Activated CD8-positive, alpha-beta memory T cell treated with anti-CD3 and anti-CD28 coated beads for 36 hours (primary cell): ENCODE data around the gene SOX10. TPM values are rescaled to one million over a fixed set of nuclear protein-coding genes. Genes with fewer than 3 reads are reported as not detected.
"Not testable (repeated sequence)": the region's sequence is repeated elsewhere in the genome, so short reads cannot be mapped to it uniquely, and the experiment has no call there.

Source experiments
- CTCF ChIA-PET: fragments of 350-600 bp; sonication (Branson Sonifier 250); formaldehyde crosslinking; loops from one replicate; lab custom pipeline; 2021; ENCODE audit warnings: antibody characterized with exemption; lab: Charles Lee
- POLR2A ChIA-PET: fragments of 350-600 bp; sonication (Branson Sonifier 250); formaldehyde crosslinking; loops from one replicate; lab custom pipeline; 2021; ENCODE audit warnings: antibody characterized with exemption; lab: Charles Lee
- total RNA-seq, 2 experiments: library from RNA; stranded (reverse); gene quantifications; one replicate each; pipeline ENCODE4 v1.2.3, GENCODE V29; 2021

Gene SOX10
- total RNA-seq, 2 experiments from 2014 or later: not detected

DNA sequence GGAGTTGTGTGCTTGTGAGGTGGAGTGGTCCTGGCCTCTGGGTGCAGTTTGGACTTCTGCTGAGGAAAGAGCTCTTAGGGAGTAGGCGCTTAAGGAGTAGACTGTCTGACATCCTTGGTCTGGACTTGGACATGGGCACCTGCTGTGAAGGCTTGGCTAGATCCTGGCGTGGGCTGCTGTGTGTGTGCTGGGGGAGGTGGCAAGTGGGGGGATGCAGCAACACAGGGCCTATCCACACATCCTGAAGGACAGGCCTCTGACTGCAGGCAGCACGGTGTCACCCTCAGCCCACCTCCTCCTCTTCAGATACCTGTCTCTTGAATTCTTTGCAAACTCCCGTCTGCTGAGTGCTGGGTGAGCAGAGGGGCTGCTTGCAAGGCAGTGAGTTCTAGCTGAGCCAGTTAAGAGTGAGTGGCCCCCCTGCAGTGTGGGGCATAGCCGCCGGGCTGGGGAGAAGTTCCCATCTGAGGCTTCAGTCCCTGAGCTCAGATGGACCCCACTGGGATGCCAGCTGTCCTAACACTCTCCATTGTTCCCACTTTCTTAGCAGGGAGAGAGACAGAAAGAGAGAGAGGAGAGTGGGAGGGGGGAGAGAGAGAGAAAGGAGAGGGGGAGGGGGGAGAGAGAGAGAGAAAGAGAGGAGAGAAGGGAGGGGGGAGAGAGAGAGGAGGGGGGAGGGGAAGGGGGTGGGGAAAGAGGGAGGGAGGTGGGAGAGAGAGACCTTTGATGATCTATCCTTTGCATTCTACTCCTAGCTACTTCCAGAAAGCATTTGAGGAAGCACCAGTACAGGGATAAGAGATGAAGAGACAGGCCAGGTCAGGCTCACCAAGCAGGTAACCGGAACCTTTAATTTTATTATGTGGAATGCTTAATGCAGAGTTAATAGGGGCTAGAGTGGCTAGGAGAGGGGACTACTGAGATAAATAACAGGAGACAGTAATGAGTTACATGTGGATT is 12.6 kb downstream of the SOX10 start:
- POLR2A ChIA-PET: no interaction called here
- CTCF ChIA-PET: no interaction called here

DNA sequence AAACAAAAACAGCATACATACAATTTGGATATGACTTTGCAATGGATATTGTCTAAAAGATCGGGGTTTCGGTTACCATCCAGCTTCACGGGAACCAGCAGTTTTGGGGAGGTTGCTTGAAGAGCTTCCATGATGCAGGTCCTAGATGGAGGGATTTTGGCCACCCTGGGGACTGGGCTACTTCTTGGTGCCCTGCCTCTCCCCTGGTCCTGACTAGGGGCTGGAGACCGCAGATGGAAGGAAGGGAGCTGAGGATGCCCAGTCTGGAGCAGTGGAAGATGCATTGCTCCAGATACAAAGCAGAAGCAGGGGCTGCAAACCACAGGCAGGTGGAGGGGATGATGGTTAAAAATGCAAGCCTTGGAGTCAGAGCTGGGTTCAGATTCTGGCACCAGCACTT is 13.5 kb downstream of the SOX10 start:
- CTCF ChIA-PET: no interaction called here
- POLR2A ChIA-PET: no interaction called here

DNA sequence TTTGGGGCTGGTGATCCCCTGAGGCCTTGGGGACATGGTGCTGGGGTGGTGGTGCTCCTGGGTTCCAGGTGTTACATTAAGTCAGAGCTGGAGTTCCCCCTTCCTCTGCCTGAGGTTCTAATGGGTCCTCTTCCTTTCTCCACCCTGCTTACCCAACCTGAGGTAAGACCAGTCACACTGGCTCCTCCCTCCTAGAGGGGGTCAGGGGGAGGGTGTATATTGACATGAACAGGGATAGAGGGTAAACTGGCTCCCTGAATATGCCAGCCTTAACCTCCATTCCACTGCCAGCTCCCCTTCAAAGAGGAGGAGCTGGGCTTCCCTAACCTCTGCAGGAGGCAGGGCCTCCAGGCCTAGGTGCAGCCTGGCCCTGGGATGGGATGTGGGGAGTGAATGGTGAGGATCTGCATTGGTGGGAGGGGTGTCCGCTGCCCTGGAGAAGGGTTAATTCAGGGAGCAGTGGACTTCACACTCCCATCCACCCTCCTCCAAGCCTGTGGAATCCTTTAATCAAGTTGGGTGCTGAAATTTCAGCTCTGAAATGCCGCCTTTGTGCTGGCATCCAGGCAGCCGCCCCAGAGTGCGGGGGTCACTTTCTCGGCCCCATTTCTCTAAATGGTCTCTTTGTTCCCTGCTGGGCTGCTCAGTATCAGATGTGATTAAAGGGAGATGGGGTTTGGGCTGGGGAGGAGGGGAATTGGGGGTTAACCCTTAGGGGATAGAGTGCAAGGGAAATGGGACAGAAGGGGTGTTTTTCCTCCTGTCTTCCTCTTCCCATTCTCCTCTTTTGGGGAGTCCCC is 15.7 kb downstream of the SOX10 start:
- ChIA-PET POLR2A (no interaction called here), CTCF (no interaction called here)

DNA sequence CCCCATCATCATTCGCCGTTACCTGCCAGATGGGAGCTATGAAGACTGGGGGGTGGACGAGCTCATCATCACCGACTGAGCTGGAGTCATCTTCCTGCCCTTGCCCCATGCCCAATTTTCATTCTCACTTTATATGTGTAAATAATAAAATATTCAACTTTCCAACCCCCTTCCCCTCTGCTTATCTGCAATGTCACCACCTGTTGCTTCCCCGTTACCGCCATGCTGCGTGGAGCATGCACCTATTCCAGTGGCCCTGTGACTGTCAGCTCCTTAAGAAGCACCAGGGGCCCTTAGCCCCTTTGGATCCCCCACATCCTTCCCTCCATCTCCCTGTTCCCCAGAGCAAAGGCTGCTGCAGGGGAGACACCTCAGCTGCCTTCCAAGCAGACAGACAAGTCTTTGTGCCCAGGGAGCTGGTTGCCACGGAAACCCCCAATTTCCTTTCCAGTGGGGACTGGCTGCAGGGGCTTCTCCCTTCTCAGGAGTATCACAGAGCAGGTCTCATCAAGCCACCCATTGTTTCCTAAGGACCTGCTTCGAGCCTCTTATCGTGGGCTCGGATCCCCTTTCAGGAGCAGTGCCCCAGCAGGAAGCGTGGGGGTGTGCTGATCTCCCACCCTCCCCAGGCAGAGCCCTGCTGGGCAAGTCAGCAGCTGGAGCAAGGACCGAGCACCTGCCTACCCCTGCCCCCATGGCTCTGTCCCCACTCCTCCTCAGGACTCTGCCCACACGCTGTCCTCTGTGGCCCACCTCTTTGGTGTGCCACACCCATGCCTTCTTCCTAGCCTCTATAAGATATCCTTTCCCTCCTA is 16.5 kb downstream of the SOX10 start:
- ChIA-PET POLR2A (no interaction called here), CTCF (no interaction called here)

DNA sequence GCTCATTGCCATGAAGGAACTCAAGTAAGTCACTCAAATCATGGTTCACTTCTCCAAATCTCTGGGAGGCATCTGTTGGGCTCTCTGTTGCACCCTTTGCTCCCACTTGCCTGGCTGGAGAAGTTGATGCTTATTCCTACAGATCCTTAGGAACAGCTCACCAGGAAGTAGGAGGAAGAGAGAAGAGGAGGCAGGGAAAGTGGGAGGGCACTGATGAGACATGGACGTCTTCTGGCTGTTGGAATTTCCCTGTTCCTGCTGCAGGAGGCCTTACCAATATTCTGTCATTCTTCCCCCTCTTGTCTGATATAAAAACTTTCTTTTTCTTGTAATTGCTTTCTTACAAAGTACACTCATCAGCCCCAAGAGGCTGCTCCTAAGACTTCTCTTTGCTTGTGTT is 17.2 kb downstream of the SOX10 start:
- POLR2A ChIA-PET: no interaction called here
- CTCF ChIA-PET: no interaction called here

DNA sequence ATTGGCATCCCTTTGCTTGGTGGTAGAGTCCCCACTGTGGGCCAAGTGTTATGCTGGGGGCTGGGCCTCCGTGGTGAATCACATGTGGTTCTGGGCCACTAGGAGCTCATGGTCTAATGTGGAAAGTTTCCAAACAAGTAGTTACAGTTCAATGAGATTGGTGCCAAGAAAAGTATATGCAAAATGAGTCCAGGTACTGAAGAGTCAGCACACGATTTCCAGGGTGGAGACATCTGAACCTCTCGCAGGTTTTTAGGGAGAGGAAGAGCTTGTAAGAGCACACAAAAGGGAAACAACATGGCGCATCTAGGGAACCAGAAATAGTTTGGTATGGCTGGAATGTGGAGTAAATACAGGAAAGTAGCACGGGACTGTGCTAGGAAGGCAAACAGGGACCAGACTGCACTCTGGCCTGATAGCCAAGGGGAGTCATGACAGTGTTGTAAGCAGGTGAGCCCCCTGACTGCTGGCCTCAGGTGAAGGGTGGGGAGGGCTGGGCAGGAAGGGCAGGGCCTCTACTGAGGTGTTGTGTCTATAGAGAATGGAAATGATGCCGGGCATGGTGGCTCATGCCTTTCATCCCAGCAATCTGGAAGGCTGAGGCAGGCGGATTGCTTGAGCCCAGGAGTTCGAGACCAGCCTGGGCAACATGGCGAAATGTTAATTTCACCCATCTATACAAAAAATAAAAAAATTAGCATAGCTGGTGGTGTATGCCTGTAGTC is 18.3 kb downstream of the SOX10 start:
- CTCF ChIA-PET: interaction anchor here (0.6 to 1.3 kb wide), 8 partner anchors 11 to 149 kb away, joined by 3 to 7 read pairs (median 3); partner anchors contain the start of genes C22orf23, GALR3 and POLR2F
- POLR2A ChIA-PET: no interaction called here

DNA sequence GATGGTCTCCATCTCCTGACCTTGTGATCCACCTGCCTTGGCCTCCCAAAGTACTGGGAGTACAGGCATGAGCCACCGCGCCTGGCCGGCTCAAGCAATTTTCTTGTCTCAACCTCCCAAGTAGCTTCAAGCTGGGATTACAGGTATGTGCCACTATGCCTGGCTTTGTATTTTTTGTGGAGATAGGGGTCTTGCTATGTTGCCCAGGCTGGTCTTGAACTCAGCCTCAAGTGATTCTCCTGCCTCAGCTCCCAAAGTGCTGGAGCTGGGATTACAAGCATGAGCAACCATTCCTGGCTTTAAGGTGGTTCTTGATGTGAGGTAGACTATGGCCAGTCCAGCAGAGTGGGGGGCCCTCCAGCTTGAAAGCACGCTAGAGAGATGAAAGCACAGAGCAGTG is 23.3 kb downstream of the SOX10 start:
- POLR2A ChIA-PET: no interaction called here
- CTCF ChIA-PET: no interaction called here

DNA sequence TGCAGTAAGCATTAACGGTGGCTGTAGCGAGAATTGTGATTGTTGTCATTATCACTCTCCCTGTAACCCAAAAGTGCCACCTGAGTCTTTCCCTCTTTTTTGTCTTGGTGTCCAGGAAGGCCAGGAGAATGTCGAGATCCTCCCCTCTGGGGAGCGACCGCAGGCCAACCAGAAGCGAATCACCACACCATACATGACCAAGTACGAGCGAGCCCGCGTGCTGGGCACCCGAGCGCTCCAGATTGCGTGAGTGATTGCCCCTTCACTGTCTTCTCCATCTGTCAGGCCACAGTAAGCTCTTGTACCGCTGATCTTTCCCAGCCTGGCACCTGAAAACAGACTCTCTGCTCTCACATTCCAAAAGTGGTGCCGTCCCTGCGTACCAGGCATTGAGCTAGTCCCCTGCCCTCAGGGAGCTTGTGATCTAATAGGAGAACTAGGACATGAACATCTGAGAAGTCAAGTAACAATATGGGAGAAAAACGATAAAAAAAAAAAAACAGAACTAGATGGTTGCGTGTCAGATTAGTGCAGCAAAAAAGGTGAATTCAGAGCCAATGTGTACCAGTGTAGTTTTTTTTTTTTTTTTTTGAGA is 25.0 kb downstream of the SOX10 start:
- ChIA-PET CTCF (interaction anchor here (0.5 kb wide), 1 partner anchor 276 kb away, joined by 4 read pairs; no protein-coding TSS in a partner anchor), POLR2A (no interaction called here)

DNA sequence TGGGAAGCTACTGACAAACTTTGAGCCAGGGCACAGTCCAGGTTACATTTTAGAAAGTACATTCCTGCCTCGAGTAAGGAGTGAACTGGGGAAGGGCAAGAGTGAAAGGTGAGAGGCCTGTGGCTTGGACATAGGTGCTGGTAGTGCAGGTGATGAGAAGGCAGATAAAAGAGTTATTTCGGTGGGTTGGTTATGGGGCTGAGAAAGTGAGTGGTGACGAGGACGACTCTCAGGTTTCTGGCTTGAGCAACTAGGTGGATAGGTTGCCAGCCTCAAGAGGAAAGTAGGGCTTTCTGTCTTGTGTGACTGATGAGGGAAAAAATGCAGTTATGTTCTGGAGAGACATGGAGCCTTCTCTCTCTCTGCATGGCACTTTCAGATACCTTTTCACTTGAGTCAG is 27.1 kb downstream of the SOX10 start:
- CTCF ChIA-PET: no interaction called here
- POLR2A ChIA-PET: no interaction called here

DNA sequence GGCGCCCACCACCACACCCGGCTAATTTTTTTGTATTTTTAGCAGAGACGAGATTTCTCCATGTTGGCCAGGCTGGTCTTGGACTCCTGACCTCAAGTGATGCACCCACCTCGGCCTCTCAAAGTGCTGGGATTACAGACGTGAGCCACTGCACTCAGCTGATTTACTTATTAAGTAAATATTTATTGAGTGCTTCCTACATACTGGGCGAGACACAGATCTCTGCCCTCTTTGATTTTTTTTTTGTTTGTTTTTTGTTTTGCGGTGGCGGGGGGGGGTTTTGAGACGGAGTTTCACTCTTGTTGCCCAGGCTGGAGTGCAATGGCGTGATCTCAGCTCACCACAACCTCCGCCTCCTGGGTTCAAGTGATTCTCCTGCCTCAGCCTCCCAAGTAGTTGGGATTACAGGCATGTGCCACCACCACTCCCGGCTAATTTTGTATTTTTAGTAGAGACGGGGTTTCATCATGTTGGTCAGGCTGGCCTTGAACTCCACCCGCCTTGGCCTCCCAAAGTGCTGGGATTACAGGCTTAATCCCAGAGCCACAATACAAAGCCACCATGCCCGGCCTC is 28.4 kb downstream of the SOX10 start:
- POLR2A ChIA-PET: not testable (repeated sequence)
- CTCF ChIA-PET: interaction anchor here (1.7 kb wide), 1 partner anchor 10 kb away, joined by 5 read pairs; no protein-coding TSS in a partner anchor

DNA sequence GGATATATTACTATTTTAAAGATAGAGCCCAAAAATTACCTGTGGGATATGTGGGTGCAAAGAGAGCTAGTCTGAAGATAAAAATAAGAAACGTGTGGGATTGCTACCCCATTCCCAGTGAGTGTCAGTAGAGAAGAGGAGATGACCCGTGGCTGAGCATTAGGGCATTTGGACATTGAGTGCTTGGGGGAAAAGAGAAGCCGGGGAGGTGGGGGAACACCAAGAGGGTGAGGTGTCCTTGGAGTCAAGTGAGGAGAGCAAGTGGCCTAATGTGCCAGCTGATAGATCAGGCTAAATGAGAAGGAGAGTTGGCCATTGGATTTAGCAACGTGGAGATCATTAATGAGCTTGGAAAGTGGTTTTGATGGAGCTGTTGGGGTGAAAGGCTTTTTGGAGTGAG is 29.7 kb downstream of the SOX10 start:
- CTCF ChIA-PET: interaction anchor here (0.7 to 1.7 kb wide), 3 partner anchors 11 to 375 kb away, joined by 3 to 5 read pairs (median 4); no protein-coding TSS in a partner anchor
- POLR2A ChIA-PET: interaction anchor here (0.7 kb wide), 2 partner anchors 363 to 378 kb away, joined by 4 to 7 read pairs; no protein-coding TSS in a partner anchor

DNA sequence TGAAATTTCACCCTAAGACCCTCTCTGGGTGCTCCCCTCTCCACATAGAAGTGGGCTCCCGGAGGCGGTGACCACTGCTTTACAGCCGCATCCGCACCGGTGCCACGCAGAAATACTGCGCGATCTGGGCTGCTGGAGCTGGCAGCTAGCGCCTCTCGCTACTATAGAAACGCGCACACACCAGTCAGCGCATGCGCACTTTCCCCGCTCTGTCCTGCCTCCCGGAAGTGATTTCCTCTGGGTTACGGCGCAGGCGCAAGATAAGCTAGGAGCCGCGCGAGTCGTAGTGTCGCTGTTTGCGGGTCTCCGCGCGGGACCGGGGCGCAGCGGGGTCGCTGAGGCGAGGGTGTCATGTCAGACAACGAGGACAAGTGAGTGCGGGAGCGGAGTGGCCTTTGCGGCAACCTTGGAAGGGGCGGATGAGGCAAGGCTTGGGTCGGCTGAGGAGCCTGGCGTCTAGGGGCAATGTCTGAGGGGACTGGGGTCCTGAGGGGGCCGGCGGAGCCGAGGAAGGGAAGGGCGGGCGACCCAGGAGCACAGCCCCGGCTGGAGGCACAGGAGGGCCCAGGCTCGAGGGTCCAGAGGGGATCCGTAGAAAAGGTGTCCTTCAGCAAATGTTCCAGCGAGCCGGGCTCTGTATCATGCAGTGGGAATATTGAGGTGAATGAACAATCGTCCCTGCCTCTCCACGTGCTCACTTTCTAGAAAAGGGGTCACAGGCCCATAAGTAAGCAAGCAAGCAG is 30.7 kb downstream of the SOX10 start, which contains the start of the genes C22orf23 and POLR2F:
Gene C22orf23 (minus strand): TSS at position 165 of the 743 bp plus-strand sequence. CDS start 452 bp downstream, outside the sequence.
Gene POLR2F (plus strand): TSS at position 263 of the 743 bp plus-strand sequence. CDS start 89 bp downstream, at position 352.
- CTCF ChIA-PET: interaction anchor here (0.8 to 0.9 kb wide), 2 partner anchors 12 to 135 kb away, joined by 3 to 4 read pairs; no protein-coding TSS in a partner anchor

DNA sequence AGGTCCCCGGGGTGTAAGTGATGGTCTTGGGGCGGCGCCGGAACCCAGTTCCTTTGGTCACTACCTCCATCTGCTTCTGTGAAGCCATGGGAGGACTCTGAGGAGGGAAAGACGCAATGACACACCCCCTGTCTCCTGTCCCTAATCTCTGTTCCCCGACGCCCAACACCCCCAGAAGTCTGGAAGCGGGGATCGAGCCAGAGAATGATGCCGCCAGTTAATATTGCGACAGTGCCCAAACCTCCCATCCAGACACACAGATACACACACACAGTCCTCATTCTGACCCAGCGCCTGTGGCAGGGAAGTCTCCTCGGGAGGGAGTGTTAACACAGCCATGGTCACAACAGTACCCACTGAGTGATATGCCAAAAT is 31.3 kb downstream of the SOX10 start:
- ChIA-PET CTCF (interaction anchor here (0.9 kb wide), 1 partner anchor 12 kb away, joined by 4 read pairs; no protein-coding TSS in a partner anchor), POLR2A (interaction anchor here (0.8 to 1.0 kb wide), 2 partner anchors 109 to 276 kb away, joined by 3 to 5 read pairs; partner anchors contain the start of gene ANKRD54)

More for the DNA sequence above, 30.7 kb downstream of the SOX10 start, which contains the start of the genes C22orf23 and POLR2F:
- POLR2A ChIA-PET: interaction anchor here (0.6 to 1.0 kb wide), 3 partner anchors 74 to 277 kb away, joined by 3 to 5 read pairs (median 4); partner anchors contain the start of gene ANKRD54

DNA sequence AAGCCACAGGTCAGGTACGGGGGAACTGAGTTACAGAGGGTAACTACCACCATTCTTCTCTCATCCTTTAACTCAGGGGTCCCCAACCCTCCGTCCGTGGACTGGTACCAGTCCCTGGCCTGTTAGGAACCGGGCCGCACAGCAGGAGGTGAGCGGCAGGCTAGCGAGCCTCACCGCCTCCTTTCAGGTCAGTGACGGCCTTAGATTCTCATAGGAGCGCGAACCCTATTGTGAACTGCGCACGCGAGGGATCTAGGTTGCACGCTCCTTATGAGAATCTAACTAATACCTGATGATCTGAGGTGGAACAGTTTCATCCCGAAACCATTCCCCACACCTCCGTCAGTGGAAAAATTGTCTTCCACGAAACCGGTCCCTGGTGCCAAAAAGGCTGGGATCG is 31.7 kb downstream of the SOX10 start:
- POLR2A ChIA-PET, CTCF ChIA-PET: not testable (repeated sequence)

DNA sequence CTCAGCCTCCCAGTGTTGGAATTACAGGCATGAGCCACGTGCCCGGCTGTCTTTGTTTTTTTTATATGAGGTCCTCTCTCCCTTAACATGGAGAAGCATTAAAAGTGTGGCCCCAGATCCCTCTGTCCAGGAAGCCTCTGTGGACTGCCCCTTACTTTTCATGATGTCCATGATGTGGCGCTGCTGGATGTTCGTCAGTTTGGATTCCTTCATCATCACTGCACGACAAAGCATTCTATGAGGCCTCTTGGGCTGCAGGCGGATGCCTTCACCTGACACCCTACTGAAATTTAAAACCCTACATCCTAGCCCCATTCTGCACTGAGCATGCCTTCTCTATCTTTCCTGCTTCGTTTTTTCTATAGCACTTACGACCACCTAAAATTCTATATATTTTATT is 33.0 kb downstream of the SOX10 start:
- ChIA-PET POLR2A (interaction anchor here (0.6 kb wide), 1 partner anchor 133 kb away, joined by 6 read pairs; no protein-coding TSS in a partner anchor), CTCF (interaction anchor here (0.6 to 0.7 kb wide), 2 partner anchors 19 to 47 kb away, joined by 3 read pairs; no protein-coding TSS in a partner anchor)

DNA sequence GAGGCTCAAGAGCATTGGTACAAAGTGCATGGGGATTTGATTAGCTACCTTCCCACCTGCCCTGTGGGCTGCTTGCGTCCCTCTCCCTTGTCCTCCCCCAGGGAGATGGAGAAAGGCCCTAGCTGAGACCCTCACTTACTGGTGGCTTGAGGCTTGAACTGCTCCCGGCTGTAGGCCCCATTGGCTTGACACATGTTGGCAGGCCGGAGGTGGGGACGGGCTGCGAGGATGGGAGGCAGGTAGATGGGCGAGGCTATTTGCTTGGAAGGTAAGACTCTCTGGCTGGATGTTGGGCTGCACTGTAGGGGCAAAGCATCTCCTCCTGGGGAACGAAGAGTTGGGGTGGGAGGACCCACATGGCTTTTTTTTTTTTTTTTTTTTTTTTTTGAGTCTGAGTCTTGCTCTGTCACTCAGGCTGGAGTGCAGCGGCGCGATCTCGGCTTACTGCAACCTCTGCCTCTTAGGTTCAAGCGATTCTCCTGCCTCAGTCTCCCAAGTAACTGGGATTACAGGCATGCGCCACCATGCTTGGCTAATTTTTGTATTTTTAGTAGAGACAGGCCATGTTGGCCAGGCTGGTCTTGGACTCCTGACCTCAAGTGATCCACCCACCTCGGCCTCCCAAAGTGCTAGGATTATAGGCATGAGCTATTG is 37.1 kb downstream of the SOX10 start:
- POLR2A ChIA-PET: not testable (repeated sequence)
- CTCF ChIA-PET: interaction anchor here (0.7 kb wide), 1 partner anchor 114 kb away, joined by 3 read pairs; no protein-coding TSS in a partner anchor
